HG03039 (cell line): Measurements from ENCODE around the gene ZFYVE27.
A peak's percentile ranks its signal among the peaks of the same experiment; 100 is the strongest.

Experiments
- ATAC-seq: cut with Tn5 transposase; IDR thresholded peaks from one replicate; pipeline ENCODE4 v1.9.1; 2021; ENCODE audit warnings: mild to moderate bottlenecking, moderate library complexity; ENCODE audit not compliant: unreplicated experiment

The ZFYVE27 gene

DNA sequence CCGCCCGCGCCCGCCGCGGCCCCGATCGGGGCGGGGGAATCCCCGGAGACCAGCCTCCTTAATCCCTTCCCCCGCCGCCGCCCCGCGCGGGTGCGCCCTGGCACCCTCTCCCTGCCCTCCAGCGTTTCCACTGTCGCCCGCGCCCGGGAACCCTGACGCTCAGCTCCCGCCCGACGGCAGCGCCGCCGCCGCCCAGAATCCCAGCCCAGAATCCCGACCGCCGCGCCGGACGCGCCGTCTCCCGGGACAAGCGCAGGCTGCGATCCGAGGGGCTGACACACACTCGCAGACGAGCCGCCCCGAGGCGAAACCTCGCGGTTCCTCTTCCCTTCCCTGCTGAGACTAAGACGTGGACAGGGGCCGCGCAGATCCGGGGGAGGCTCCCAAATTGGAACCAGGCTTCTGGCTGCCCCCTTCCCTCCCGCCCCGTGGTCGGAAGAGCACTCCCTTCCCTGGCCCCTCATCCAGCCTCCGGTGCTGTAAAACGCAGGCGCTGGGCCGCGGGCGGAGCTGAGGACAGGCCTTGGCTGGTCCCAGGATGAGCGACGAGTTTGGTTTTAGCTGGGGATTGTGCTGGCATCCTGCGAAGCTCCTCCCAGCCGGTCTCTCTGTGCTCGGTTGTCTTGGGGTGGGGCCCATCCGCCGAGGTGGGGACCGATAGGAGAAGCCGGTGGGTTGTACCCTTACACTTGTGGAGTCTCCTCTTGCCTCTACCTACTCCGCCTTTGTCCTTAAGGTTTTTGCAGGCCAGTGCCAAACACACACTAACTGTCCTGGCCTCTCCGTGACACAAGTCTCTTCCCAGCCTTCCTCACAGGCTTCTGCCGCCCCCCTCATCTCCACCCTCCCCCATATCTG is 22.3 kb upstream of the ZFYVE27 start:
- peak; percentile 40 for ATAC-seq

- ATAC-seq: no peak
Observed at GRCh38 chr10:97715259-97715874, 21.6 kb upstream of the ZFYVE27 start.

GRCh38 chr10:97717627-97718026 is 19.3 kb upstream of the ZFYVE27 start:
- no peak for ATAC-seq

GRCh38 chr10:97718178-97718577 is 18.8 kb upstream of the ZFYVE27 start:
- no peak for ATAC-seq

GRCh38 chr10:97718659-97719142 is 18.2 kb upstream of the ZFYVE27 start:
- no peak for ATAC-seq

DNA sequence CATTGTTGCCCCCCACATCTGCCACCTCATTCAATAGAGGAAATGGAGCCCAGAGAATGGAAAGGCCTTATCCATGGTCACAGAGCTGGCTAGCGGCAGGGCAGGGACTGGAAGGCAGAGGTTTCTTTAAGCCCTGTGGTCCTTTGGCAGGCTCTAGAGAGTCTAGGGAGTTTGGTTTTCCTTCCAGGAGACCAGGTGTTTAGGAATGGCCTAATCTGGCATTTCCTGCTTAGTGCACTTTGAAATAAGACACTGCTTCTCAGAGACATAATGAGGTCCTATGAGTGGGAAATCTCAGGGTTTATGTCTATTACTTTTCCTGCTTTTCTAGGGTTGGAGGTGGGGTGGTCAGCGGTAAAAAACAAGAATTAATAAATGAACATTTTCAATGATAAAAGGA is 17.3 kb upstream of the ZFYVE27 start:
- ATAC-seq: no peak

GRCh38 chr10:97721871-97722780 is 14.8 kb upstream of the ZFYVE27 start:
- ATAC-seq: no peak

GRCh38 chr10:97723001-97723400 is 13.9 kb upstream of the ZFYVE27 start:
- ATAC-seq: no peak

- ATAC-seq: no peak
Observed at GRCh38 chr10:97724341-97724941, 12.5 kb upstream of the ZFYVE27 start.

GRCh38 chr10:97726636-97727178 is 10.2 kb upstream of the ZFYVE27 start:
- no peak for ATAC-seq

GRCh38 chr10:97729014-97729413 is 7.9 kb upstream of the ZFYVE27 start:
- no peak for ATAC-seq

DNA sequence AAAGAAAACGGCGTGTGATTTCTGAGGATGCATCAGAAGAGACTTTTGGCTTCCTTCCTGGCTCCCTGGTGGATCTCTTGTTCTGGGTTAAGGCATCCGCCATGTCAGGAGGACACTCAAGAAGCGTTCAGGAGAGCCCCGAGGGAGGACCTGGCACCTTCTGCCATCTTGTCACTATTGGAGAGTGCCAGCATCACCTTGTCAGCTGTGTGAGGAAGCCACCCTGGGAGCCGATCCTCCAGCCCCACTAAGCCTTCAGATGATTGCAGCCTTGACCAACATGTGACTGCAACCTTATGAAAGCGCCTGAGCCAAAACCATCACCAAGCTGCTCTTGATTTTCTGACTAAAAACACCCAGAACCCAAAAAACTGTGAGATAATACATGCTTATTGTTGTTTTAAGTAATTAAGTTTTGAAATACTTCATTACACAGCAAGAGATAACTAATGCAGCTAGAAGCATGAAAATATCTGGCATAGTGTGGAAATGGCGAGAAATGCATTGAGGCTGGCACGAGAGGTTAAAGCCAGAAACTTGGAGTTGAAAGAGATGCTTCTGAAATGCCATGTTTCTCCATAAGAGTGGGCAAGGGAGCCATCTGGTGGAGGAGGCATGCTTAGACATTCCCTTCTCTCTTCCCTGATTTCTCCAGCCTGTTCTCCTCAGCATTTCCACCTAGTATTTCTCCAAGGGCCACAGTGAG is 5.4 kb upstream of the ZFYVE27 start:
- no peak for ATAC-seq

DNA sequence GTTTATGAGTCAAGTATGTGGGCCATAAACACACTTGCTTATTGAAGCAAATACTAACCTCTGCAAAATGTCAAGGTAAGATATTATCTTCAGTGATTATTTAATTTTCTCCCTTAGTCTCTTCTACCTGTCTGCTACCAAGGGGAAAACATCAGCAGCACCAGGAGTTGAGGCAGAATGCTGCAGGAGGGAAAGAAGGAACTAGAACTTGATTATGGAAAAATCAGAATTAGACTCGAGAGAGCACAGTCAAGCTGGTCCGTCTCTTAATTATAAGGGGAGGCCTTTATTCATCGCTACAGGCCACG is 4.9 kb upstream of the ZFYVE27 start:
- no peak for ATAC-seq

GRCh38 chr10:97733256-97733655 is 3.7 kb upstream of the ZFYVE27 start:
- no peak for ATAC-seq

- no peak for ATAC-seq
Observed at GRCh38 chr10:97734021-97734420, 2.9 kb upstream of the ZFYVE27 start.

GRCh38 chr10:97736403-97736901 is 476 bp upstream of the ZFYVE27 start:
- ATAC-seq: peak; percentile 15

GRCh38 chr10:97737770-97738265 is 890 bp downstream of the ZFYVE27 start:
- peak; percentile 14 for ATAC-seq

DNA sequence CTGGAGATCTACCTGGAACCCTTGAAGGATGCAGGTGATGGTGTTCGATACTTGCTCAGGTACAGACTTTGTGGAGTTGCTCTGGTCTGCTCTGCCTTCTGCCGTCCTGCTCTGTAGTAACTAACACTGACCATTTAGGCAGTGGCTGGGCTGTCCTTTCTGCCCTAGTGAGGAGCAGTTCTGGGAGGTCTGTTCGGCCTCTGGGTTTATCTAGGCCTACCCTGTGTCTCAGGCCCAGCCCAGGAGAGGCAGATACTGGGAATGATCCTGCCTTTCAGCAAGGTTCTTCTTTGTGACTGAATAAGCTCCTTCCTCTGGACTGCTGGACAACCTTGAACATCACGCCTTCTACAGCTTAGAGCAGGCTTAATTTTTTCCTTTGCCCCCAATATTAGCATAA is 1.7 kb downstream of the ZFYVE27 start:
- ATAC-seq: no peak

DNA sequence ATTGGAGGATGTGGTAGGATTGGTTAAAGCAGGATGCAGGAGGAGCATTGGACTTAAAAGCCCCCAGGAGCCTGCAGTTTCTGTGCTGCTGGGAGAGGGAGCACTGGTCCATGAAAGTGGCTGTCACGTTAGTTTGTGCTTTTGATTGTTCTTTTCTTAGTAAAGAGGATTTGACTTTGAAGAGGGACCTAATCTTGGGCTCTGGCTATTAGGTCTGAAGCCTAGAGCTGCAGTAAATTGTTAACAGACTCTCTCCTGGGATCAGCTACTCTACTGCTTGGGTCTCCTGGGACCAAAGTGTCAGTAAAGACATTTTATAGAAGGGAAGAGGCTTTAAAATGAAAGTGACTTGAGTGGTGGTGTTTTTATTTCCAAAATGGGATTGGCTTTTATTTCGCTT is 3.7 kb downstream of the ZFYVE27 start:
- no peak for ATAC-seq
